NCI-H1105 (cell line): Measurements from ENCODE around the gene PRDM7.

Experiments
- DNase-seq: peaks from one replicate; lab custom pipeline; 2025; lab: John Stamatoyannopoulos, UW

The PRDM7 gene

DNA sequence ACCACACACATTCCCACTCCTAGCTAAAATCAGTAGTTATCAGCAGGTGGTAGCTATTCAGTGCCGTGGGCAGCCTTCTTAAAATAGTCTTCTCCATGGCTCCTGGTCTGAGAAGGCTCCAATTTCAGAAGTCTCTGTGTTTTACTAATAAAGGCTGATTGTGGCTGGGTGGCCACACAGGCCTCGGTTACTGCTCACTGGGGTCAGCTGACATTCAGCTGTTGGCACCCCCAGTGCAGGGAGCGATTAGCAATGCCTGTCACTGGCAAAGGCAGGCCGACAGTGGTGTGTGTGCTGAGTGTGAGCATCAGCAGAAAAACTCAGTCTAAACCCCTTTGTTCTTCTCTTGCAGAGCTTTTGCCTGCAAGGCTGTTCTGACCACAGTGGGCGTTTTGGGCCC lies 41.2 kb downstream of the PRDM7 start:
- DNase-seq, result no peak

DNA sequence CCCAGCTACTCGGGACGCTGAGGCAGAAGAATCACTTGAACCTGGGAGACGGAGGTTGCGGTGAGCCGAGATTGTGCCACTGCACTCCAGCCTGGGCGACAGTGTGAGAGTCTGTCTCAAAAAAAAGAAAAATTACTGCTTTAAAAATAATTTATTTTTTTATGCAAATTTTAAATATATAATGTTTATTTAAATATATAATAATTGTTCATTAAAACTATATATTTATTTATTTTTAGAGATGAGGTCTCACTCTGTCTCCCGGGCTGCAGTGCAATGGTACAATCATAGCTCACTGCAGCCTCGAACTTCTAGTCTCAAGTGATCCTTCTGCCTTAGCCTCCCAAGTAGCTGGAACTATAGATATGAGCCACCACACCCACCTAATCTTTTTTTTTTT lies 42.6 kb downstream of the PRDM7 start:
- no peak for DNase-seq

GRCh38 chr16:90033387-90033786 lies 43.7 kb downstream of the PRDM7 start:
- DNase-seq, result no peak

GRCh38 chr16:90032674-90033331 lies 44.3 kb downstream of the PRDM7 start:
- no peak for DNase-seq

- no peak for DNase-seq
Observed at GRCh38 chr16:90031931-90032673, 45.0 kb downstream of the PRDM7 start.

- no peak for DNase-seq
Observed at GRCh38 chr16:90031186-90031930, 45.8 kb downstream of the PRDM7 start.

GRCh38 chr16:90028985-90029384 lies 48.1 kb downstream of the PRDM7 start:
- no peak for DNase-seq

DNA sequence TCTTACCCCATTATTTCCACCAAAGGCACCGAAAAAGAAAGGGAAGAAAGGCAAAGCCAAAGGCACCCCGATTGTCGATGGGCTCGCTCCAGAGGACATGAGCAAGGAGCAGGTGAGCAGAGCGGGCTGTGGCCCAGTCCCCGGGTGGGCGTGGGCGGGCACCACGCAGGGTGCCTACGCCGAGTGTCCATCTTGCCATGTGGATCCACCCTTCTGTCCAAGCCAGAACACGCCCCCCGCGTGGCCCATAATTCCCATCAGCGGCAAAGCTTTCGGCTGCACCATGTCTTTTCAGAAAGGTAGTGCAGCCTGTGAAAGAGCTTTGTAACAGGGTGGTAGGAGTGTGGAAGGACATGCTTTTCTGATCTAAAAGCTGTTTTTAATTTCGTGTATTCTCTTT lies 49.5 kb downstream of the PRDM7 start:
- DNase-seq, result no peak

- no peak for DNase-seq
Observed at GRCh38 chr16:90026135-90026534, 51.0 kb downstream of the PRDM7 start.

GRCh38 chr16:90023078-90023447 lies 54.1 kb downstream of the PRDM7 start:
- no peak for DNase-seq

- peak; percentile 74 for DNase-seq
Observed at GRCh38 chr16:90022209-90023077, 54.7 kb downstream of the PRDM7 start.

- no peak for DNase-seq
Observed at GRCh38 chr16:90020838-90021382, 56.2 kb downstream of the PRDM7 start.

GRCh38 chr16:90020260-90020837 lies 56.8 kb downstream of the PRDM7 start:
- DNase-seq, result no peak

GRCh38 chr16:90019543-90020259 lies 57.4 kb downstream of the PRDM7 start:
- DNase-seq, result peak; percentile 58

DNA sequence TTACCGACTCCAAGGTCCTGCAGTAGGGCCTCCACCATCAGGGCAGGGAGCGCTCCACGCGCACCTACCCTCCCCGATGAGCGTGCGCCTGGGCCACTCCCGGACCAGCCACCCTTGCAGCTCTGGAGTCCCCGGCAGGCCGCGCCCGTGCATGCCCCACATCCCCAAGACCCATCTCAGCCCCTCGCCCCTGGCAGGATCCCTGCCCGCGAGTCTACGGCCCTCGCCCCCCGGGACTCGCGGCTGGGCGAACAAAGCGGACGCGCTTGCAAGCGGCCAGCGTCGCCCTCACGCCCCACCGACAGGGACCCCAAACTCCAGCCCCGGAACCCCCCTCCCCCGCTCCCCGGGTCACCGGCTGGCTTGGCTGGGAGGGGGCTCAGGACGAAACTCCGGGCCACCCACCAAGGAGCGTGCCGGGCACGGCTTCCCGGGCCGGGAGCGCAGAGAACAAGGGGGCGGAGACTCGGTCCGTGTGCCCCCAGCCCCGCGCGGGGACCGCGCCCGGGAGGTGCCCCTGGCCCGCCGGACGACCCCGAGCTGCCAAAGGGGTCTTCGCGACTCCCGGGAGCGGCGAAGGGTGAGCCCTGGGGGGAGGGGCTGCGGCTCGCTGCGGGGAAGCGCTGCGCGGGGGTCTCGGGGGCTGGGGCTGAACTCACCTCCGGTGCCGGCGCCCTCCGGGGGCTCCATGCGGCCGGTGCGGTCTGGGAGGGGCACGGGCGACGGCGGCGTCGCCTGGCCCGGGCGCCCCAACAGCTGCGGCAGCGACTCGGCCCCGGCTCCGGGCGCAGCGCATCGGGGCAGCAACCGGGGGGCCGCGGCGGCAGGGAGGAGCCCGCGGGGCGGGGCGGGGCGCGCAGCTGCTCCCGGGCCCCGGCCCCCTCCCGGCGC lies 58.2 kb downstream of the PRDM7 start, which contains the start of gene DBNDD1:
TSS of gene DBNDD1 (minus strand) at position 805 of the 891 bp plus-strand sequence. CDS start at position 690, 115 bp downstream.
- DNase-seq, result peak; percentile 24

DNA sequence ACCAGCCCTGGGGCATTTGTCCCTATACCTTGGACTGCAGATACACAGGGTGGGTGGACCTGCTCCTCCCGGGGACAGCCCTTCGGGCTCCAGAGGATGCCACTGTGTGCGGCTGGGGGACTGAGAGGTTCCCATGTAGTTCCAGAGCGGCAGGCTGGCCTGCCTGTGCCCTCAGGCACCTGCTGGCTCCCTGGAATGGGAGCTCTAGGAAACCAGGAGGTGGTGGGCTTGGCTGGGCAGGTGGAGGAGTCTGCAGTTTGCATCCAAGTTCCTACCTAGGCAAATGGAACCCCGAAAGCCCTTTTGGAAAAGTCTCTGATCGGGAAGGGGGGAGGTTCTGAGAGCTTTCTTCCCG lies 58.9 kb downstream of the PRDM7 start:
- no peak for DNase-seq

- no peak for DNase-seq
Observed at GRCh38 chr16:90016339-90016950, 60.7 kb downstream of the PRDM7 start.

GRCh38 chr16:90015586-90016338 lies 61.4 kb downstream of the PRDM7 start:
- no peak for DNase-seq
